ENCODE data around the gene ABCC8.

DNA sequence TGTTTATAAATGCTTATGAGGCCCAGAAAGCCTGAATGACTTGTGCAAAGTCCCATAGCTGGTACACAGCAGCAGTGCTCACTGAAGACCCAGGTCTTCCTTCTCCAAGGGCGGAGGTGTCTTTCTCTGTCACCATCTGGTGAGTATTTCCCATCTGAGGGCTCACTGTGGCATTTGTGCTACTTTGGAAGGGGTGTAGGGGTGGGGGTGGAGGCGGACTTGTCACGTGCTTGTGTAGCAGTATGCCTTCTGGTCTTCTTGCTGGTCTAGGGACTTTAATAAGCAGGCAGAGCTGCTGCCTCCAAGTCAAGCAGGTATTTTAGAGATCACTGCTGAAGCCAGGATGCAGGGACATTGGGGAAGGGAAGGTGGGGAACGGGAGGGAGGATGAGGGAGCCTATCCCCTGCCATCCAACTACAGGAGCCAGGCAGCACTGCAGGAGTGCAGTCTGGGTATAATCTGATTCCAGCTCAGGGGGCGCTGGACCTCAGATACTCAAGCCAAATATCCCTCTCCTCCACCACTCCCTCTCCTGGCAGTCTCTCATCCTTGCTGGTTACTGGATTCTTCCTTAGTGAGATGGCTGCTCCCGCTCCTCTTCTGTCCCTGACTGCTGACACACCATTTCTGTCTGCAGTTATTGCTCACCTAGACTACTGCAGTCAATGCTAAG, 3.4 kb downstream of the ABCC8 start:
- TF ChIP-seq CTCF (IDR thresholded peaks at IDR 0.05; ENCODE audit: low read length) (no peak; the same call in 1 of the 2 replicates), EZH2 (IDR thresholded peaks at IDR 0.05; ENCODE audit: borderline replicate concordance, low read length) (no peak)

All from OCI-LY1 (cell line).